Measurements from ENCODE around the gene MYL10.
"Not testable (repeated sequence)": the region's sequence is repeated elsewhere in the genome, so short reads cannot be mapped to it uniquely, and the experiment has no call there.

The MYL10 gene

DNA sequence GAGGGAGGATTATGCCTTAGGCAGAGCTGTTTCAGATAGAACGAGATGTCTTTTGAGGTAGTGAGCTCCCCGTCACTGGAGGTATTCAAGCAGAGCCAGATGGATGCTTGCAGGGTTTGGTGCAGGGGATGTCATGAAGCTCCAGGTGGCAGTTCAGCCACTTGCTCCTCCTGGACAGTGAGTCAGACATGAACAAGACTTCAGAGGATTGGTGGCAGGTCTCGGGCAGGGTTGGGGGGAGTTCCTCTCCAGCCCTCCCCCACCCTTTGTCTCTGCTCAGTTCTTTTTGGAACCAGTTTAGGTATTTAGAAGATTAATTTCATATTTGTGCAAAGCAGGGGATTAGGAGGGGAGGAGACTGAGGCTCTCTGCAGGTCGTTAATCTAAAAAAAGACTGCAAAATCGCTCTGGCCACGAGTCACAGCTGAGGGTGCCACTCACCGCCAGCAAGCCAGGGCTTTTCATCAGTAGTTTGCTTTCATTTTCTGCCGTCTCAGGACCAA, 21.5 kb upstream of the MYL10 start:
- DNase-seq, result no peak

DNA sequence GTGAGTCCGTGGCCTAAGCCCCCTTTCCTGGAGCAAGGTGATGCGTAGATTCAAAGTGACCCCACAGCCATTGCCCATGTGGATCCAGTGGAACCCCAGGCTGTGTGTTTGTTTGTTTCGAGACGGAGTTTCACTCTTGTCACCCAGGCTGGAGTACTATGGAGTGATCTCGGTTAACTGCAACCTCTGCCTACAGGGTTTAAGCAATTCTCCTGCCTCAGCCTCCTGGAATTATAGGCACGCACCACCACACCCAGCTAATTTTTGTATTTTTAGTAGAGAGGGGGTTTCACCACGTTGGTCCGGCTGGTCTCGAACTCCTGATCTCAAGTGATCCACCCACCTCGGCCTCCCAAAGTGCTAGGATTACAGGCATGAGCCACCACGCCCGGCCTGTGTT, 18.8 kb upstream of the MYL10 start:
- DNase-seq, result not testable (repeated sequence)

DNA sequence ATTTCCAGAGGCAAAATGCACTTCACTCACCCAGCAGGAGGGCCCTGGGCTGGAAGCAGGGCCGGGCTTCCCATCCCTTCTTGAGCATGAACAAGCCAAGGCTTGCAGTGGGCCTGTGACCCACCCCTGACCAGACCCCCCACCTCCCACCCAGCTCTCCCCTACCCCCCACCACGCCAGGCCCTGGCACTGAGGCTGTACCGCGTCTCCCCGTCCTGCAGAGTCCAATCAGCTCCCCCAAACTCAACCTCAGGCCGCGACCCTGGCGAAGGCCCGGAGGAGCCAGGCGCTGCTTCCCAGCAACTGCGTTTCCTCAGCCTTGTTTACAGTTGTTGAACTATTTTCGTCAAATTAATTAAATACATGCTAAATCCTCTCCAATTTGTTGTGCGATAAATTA, 16.9 kb upstream of the MYL10 start:
- DNase-seq, result no peak

DNA sequence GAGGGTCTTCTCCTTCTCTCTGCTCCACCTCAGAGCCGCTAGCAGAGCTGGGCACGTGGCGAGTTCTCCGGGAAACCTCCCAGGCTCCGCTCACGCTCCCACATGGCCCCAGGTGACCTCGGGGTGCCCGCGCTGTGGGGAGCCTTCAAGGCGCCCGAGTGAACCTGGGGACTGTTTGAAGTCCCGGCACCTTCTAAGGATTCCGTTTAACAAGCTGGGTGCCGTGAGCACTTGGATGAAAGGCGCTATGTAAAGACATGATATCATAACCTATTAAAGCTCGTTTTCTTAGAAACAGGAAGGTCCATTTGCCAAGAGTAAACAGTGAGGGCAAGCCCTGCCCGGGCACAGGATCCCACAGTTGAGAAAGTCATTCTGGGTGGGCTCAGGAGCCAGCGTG, 15.8 kb upstream of the MYL10 start:
- no peak for DNase-seq

DNA sequence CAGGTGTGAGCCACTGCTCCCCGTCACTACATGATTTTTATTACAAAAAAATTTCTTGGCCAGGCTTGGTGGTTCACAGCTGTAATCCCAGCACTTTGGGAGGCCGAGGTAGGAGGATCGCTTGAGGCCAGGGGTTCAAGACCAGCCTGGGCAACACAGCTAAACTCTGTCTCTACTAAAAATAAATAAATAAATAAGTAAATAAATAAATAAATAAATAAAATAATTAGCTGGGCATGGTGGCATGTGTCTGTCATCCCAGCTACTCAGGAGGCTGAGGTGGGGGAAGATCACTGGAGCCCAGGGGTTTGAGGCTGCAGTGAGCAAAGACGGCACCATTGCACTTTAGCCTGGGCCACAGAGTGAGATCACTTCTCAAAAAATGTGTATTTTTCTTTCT, 10.0 kb upstream of the MYL10 start:
- DNase-seq, result not testable (repeated sequence)

DNA sequence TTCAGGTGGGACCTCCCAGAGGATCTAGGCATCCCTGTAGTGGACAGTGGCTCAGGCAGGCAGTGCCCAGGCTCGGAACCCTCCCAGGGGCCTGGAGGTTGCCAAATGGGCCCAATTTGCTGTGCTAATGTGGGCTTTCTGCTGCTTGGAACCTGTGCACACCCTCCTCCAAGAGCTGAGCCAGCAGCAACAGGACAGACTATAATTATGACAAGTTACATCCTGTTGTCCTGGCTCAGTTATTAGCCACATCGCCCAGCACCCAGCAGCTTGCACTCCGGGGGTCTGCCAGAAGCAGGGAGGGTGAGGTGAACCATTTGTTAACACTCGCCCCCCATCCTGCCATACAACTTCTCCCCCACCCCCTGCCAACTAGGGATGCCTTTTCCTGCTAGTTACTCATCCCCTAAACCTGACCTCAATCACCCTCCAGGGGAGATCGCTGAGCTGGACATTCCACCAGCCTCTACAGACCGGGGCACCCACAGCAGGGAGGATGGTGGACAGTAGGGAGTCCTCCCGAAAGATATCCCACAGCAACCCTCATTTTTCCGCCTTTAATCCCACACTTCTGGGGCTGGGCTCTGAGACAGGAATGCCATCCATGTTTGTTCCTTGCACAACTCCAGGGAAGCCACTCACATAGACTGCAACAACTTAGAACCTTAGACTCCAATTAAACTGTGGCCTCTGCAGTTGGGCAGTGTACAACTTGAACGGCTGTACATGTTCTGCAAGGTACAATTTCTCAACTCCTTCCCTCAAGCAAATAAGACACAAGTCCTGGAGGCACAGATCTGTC, 7.9 kb upstream of the MYL10 start:
- DNase-seq, result no peak

DNA sequence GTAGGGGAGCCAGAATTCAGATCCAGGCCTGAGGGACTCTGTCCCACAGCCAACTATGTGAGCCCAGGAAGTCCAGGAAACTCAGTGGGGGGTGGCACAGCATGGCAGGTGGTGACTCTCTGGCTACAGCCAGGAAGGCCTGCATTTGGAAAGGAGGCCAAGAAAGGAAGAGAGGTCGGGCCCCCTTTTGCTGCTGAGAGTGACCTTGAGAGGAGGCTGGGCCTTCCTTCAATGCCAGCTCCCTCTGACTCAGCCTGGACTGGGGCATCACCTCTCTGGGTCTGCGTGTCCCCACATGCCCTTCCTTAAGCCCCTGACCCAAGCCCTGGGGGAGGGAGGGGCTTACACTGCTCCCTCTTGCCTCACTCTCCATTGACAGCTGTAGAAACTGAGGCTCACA, 6.4 kb upstream of the MYL10 start:
- no peak for DNase-seq

DNA sequence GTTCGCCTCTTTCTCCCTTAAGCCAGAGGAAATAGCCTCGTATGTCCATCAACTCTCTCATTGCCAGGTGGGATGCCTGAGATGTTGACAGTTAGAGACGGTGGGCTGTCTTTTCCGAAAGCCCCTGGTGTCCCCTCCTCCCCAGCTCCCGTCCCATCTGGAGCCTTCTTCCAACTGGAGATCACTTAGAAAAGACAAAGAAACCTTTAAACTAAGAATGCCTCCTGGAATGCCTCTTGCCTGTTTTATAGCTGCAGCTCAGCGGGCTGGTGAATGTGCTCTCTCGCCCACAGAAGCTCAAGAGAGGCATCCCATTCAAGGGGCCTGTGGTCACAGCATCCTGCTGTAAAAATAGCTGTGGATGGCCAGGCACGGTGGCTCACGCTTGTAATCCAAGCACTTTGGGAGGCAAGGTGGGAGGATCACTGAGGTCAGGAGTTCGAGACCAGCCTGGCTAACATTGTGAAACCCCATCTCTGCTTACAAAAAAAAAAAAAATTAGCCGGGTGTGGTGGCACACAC, 5.2 kb upstream of the MYL10 start:
- no peak for DNase-seq

DNA sequence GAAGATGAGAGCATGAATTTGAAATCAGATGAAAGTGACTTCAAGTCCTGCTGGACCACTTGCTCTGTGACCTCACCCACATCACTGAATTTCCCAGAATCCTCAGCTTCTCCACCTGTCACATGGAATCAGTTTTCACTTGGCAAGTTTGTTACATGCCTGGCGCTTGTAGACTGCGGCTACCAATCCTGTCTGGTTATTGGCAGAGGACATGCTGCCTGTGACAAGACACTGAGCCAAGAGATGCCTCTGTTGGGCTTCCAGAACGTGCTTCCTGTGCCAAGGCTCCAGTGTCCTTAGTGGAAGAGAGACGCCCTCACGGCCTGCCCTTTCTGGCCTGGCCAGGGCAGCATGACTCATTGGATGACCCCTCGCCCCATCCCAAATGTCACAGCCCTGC, 4.4 kb upstream of the MYL10 start:
- no peak for DNase-seq

DNA sequence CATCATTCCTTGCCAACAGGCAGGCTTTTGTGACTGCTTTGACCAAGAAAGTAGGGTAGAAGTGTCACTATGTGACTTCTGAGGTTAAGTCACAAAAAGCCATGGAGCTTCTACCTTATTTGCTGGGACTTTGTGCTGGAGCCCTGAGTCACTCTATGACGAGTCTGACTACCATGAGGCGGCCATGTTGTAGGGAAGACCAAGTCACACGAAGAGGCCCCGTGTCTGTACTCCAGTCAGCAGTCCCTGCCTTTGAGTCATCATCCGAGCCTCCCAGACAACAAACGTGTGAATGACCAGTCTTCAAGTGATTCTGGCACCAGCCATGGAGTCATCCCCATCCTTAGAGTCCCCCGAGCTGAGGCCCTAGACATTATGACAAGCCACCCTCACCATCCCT, 3.5 kb upstream of the MYL10 start:
- DNase-seq, result no peak

DNA sequence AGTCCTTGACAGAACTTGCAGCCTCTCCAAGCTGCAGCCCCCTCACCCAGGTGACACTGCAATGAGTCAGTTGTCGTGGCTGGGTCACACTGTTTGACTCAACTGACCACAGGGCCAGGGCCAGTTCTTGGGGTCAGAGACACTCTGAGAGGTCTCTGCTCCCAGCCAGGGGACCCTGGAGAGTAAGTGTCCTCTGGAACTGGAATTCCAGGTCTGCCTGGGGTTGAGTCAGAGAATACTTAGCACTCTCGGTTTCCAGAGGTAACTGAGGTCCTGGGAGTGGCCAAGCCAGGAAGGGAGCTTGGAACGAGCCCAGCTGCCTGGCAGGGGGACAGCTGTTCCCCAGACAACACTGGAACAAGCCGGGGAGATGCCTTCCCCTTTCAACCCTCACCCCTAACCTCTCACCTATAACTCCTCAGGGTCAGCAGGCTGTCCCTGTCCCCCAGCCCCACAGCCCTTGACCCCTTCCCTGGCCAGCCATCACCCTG, 2.2 kb upstream of the MYL10 start:
- DNase-seq, result no peak

DNA sequence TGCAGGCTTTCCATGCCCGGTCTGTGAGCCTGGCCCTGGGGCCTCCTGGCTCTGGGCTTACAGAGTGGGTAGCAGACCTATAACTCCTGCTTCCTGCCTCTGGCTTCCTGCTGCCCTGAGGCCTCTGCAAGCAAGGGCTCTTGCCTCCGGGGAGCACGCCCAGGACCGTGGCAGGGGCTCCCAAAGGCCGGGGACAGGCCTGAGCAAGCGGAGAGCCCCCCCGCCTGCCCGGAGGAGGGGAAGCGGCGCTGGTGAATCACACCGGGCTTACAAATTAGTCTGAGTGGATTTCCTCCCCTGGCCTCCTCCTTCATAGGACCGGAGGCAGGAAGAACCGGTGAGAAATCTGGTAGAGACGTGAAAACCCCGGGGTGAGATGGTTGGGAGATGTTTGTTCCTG, 1.5 kb upstream of the MYL10 start:
- no peak for DNase-seq

DNA sequence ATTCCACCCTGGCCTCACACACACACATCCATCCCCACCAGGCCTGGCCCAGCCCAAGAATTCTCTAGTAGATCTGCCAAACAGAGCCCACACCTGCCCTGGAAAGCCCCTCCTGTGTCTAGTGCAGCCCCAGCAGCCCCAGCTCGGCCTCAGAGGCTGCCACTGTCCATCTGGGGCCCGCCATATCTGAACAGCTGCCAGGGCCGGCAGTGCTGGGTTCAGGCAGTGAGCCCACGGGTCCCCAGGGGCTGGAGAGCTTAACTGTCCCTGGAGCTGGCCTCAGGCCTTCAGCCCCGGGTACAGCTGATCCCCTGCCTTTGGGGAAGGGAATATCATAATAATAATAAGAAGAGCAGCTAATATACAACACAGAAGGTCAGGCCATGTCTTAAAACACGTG, 574 bp downstream of the MYL10 start:
- no peak for DNase-seq

DNA sequence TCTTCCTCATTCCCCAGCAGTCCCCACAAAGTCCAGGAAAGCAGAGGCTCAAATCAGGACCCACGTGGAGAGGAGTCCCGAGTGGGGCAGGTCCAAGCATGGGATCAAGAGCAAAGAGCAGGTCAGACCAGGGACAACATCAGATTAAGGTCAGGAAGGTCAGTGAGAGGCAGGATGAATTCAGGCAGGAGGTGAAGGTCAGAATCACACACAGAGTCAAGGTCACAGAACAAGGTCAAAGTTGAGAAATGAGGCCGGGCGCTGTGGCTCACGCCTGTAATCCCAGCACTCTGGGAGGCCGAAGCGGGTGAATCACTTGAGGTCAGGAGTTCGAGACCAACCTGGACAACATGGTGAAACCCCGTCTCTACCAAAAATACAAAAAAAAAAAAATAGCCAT, 2.3 kb downstream of the MYL10 start:
- no peak for DNase-seq

DNA sequence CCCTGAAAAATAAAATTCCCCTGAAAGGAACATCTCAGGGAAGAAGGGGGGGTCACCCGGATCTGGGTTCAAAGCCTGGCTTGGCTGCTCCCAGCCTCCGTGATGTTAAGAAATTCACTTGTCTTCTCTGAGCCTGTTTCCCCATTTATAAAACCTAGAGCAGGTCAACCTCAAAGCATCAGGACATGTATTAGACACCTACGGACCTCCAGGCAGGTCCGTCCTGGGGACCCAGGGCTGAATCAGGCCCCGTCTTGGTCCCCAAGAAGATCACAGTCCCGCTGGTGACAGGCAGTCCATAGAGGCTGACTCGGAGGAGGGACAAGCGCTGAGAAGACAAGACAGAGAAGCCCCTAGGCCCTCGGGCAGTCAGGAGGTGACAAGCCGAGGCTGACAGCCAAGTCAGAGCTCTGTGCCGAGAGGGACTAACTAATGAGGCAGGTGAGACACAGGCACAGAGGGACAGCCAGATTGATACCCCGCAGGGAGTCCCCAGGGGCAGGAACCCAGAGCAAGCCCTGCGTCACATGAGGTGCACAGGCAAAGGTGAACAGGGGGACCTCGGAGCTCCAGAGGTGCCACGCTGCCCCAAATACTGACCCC, 2.9 kb downstream of the MYL10 start:
- no peak for DNase-seq

DNA sequence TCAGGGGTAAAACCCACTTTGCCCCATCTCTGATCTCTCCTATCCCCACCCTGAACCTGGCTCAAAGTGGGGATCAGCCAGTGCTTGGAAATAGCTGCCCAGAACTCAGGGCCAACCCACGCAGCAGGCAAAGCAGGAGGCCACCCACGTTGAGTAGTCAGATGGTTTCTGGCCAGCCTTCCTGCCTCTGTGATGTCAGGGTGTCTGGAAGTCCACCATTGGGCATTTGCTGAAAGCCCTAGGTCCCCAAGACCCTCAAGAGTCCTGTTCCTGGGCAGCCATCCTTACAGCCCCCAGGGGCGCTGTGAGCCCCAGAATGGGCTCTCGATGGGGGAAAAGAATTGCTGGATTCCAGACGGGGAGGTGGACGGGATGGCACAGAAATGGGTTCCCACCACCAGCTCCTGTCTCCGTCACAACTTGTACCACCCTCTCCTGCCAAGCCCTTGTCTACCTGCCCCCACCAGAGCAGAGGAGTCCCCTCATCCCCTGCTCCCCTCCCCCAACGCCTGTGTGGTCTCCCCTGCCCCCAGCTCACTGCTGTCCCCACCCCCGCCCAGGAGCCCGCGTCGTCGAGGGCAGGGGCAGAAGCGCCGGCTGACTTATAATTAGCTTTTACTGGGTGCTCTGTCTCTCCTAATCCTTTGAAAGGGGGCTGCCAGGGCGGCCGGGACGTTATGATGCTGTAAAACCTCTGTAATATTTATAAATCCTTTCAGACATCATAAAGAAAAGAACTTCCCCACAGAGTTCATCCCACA, 3.9 kb downstream of the MYL10 start:
- no peak for DNase-seq

DNA sequence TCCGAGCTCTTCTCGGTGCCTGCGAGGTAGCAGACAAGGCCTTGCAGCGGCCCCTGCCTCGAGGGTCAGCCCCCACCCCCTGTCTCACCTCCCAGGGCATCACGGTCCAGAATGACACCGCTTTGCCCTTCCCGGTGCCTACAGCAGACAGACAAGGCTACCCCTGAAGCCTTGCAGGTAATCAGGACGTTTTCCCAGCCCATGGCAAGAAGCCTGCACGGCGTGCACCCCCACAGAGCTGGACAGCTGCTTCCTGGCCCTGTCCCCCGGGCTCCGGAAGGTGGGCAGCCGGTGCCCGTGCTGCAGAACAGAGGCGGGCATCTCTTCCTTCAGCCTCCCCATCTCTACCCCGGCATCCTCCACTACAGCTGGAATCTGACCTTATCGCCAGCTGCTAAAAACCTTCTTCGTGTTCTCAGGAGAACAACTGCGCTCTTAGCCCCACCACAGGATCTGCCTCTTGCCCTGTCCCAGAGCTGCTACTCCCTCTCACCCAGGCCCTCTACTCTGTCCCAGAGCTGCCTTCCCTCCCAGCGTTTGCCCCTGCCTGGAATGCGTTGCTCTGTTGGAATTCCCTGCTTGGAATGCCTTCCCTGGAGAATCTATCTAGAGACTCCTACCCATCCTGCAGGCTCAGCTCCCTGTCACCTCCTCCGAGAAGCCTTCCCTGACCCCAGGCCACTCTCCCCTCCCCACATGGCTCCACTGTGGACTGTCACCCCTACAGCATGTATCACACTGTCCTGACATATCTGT, 4.7 kb downstream of the MYL10 start:
- DNase-seq, result no peak

DNA sequence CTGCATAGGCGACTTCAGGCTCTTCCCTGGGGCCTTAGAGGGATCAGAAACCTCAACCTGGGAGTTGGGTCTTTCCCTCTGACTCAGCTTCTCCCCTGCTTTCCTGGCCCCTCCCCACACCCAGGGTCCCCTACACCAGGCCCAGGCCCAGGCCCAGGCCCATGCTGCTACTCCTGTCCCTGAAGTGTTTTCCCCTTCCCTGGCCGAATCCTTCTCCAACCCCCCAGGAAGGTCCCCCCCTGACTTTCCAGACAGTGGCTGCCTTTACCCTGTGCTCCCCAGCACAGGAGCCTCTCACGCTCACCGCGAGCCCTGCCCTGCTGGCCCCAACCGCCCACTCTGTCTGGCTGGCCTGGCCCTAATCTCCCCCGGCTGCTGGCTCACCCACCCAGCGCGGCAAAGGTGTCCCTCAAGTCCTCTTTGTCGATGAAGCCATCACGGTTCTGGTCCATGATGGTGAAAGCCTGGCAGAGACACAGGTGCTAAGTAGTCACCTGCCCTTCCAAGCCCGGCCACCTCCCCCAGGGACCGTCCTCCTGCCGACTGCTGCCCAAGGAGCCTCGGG, 6.4 kb downstream of the MYL10 start:
- DNase-seq, result no peak

DNA sequence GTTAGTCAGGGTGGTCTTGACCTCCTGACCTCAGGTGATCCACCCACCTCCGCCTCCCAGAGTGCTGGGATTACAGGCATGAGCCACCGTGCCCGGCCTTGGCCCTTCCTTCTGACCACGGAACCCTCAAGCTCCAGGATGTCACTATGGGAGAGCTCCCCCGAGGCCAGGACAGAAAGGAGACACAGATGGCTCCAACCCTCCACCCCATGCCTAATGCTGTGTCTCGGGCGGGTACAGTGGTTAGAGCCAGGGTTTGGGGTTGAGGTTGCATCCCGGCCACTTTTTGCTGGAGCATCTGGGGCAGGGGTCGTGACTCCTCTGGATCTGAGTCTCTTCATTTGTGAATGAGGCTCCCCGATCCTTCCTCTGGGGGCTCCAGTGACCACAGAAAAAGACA, 8.1 kb downstream of the MYL10 start:
- no peak for DNase-seq

DNA sequence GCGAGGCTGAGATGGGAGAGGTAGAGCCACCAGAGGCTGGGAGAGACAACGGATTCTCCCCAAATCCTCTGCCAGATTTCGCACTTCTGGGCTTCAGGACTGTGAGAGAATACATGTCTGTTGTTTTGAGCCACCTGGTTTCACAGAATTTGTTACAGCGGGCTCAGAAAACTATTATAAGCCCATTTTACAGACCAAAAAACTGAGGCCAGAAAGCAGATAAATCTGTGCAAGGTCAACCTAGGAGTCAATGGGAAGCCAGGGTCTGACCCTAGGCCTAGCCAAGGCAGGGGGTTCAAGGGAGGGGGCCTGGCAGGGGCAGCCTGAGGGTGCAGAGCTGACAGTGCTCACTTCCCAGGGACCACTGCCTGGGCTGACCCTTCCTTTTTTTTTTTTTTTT, 8.7 kb downstream of the MYL10 start:
- DNase-seq, result no peak

DNA sequence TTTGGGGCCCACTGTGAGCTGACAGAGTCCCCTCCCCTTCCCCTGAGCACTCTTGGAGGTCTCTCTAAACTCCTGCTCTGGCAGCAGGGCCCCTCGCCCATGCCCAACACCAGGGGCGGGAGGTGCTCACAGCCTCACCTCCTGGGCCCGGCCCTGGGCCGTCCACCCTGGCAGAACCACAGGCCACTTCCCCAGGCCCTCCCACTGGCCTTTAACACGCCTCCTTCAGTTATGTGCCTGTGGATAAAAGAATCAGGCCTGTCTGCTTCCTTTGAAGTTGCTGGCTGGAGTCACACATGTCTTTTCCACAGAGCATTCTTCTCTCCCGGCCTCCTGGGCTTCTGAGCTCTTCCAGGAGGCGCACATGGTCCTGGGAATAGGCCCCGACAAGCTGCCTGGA, 10.2 kb downstream of the MYL10 start:
- DNase-seq, result no peak

DNA sequence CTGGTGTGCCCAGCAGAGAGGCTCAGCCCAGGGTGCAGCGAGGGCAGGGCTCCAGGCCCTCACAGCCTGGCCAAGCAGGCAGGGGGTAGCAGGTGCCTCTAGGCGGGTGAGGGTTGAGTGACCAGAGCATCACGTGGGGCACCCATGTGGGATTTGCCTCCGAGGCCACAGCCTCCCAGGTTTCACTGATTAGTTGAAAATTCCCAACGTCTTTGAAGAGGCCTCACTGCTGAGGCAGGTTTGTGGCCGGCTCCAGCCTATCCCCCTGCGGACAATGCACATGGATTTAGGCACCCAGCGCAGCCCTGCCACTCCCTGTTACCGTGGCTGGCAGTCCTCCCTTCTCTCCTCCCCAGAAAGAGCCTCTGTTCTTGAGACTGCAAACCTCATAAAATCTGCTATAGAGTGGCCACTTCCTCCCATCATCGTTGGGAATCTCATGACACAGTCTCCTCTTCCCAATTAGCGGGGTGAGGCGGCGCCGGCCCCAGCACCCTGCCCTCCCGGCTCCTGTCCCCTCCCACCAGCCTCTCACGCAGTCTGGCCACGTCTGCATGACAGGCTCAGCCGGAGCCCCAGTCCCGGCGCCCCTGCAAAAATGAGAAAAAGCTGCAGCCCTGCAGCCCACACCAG, 10.8 kb downstream of the MYL10 start:
- no peak for DNase-seq

All from activated CD8-positive, alpha-beta memory T cell treated with anti-CD3 and anti-CD28 coated beads, Interleukin-2, amount 50 U/mL, for 48 hours (primary cell).